ENCODE results near the gene TRAK1.

The TRAK1 gene

DNA sequence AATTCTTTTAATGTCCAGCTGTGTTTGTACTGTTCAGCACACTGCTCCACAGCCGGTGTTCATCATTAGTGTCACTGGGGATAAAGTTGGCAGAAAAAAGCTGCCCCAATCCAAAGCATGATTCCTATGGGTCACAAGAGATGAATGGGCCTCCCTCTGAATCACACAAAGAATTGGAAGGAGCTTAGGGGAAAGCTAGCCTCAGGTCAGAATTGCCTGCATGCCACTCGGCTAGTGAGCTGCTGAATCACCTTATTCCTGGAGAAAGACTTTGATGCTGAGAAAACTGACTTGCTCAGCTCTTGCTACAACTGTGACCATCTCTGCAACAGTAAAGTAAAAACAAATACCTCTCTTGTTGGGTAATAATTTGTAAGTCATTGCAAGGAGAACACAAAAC is 171.4 kb downstream of the TRAK1 start:
- no peak for DNase-seq

DNA sequence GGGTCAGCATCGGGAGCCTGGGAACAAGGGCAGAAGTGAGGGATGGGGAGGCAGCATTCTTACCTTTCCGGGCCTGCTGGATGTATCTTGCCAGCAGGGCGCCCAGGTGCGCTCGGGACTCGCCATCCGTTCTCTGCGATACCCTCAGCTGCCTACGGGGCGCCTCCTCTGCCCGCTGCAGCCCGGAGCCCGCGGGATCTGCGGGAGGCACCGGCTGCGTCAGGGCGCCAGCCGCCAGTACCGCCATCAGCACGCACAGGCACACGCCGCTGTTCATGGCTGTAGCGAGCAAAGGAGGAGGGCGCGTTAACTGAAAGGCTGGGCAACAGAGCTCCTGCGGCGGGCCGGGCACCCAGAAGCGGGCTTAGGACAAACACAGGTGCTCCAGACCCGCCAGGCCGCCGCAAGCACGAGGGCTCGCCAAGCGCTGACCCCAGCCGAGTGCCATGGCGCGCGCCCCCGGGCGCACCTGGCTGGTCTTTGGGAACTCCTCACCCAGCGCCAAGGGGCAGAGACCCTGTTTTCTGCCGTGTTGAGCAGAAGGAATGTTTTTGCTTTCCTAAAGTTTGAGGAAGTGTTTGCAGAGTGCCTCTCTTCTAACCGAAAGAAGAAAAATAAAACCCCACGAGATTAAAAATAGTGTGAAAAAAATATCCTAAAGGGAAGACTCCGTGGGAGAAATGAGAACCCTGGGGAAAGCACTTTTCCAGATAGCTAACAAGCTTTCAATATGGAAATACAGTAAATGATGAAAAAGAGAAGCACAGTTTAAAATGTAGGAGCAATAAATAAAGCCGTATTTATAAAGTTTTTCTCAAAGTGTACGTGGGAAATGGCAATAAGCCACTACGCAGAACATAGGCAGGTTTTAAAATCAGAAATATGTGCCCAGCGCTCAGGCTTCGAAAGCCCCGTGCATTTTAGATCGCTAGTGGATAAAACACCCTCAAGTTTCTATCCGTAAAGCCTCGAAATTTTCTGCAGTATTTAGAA is 172.5 kb downstream of the TRAK1 start:
- no peak for DNase-seq

DNA sequence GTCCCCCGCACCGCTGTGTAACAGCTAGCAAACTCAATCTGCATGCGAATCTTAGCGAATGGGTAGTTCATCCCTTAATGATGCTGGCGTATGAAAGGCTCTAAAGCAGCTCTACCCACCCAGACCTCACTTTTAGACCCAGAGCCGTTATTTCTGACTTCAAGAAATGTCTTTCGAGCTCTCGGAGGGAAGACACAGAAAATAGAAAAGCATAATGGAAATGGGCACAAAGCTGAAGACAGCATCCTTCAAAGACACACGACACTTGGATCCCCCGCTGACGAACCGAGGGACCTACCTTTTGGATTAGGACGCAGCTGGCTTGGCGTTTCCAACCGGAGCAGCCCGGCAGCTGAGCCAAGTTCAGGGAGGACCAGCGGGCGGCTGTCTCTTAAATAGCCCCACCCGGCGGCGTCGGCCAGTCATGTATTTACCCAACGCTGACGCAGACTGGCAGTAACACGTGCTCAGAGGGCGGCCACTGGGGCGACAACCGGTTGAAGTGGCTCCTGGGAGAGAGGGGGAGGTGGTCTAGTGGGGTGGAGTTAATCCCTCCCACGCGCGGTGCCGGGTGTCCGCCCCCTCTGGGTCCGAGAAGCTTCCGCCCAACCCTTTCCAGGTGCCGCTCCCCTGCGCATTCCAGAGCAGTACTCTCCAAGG is 173.4 kb downstream of the TRAK1 start:
- DNase-seq = no peak

DNA sequence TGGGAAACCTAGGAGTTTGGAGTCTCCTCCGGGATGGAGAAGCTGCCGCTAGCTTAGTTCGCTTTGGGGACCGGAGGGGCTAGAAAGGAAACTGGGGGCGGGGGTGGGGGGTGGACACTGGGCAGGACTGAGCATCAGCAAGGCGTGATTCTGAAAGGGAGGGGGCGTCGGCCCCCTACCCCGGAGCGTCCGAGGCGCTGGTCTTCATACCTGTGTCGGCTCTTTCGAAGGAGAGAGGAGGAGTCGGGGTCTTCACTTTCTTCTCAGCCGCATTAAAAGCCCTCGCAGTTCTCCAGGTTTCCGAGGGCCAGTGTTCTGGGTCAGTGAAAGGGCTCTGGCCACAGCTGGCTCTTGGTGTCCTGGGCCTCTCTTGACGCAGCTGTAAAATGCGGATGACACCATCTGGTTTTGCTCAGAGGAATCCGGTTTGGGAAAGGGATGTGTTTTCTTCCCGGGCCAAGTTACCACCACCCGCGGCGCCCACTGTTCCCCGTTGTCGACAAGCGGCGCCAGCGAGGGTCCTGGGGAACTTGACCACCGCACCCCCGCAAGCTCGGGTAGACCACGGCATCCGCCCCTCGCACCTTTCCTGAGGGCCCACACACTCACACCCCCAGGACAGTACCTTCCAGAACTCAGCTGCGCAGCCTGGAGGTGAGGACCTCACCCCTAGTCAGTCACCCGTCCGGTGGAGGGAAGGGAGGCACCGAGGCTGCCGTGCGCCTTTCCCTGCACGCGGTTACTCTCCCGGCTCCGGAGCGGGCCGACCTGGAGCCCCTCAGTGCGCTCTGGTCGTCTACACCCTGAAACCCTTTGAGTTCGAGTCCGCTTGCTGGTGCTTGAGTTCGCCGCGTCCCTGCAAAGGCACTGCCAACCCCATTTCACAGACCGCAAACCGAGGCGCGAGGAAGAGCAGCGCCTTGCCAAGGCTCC is 174.2 kb downstream of the TRAK1 start:
- DNase-seq = no peak

DNA sequence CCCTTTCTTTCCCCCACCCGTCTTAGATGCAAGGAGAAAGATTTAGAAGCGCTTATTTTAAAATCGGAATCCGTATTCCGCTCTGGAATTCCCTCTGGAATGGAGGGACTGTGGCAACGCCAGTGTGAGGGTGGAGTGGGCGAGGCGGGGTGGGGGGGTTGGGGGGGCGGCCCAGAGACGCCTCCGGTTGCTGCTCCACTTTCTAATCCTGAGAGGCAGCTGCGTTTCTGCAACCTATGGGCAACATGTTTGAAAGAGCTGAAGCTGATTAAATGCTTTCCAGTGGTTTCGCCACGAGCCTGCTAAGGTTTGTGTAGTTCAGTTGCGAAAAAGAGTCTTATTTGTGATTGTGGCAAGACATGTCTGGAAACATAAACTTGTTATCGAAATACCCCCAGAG is 174.9 kb downstream of the TRAK1 start, which contains the start of gene CCK:
TSS of gene CCK (minus strand) at position 101 of the 400 bp plus-strand sequence. CDS start 2,555 bp downstream, outside the sequence.
- DNase-seq = no peak

DNA sequence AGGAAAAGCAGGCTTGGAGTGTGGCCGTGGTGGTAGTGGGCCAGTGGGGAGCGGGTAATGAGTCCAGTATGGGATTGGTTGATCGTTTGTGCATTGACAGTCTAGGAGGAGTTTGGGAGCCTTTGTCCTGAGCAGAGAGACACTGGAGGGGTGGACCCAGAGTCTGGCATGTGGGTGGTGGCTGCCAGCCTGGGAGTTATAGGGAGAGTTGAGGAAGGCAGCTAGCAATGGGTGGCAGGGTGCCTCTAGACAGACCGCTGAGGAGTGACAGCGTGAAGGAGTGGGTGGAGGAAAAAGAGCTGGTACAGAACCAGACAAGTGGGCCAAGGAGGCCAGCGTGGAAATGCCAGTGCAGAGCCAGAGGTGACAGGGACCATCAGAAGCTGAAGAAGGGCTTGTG is 176.7 kb downstream of the TRAK1 start:
- DNase-seq = no peak

DNA sequence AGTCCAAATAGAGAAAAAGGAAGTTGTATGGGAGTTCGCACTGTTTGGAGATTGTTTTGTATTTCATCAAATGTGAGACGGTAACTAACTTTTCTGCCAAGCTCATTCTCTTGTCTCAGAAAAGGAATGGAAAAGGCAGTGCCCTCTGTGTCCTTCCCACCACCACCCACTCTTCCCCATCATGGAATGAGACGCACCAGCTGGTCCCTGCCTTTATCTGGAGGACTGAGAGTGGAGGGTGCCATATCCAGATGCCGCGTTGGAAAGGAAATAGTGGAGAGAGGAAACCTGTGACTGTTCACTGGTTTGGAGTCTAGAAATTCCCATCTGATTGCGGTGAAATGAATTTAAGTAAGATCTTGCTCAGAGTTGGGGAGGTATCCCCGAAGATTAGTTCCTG is 178.5 kb downstream of the TRAK1 start:
- no peak for DNase-seq

DNA sequence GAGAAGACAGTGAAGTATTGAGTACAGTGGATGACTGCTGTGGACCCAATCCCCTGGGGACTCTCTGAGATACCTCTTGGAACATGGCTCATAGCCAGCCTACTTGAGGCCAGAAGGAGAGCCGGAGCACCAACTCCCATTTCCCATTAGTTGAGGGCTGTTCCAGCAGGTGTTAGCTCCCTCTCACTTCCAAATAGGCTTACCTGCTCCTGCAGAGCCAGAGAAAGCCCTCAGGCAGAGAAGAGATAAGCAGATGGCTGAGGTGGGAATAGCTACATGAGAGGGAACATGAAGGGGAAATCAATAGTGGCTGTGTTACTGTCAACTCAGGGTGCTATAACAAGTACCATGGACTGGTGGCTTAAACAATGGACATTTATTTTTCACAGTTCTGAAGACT is 179.4 kb downstream of the TRAK1 start:
- DNase-seq = no peak

DNA sequence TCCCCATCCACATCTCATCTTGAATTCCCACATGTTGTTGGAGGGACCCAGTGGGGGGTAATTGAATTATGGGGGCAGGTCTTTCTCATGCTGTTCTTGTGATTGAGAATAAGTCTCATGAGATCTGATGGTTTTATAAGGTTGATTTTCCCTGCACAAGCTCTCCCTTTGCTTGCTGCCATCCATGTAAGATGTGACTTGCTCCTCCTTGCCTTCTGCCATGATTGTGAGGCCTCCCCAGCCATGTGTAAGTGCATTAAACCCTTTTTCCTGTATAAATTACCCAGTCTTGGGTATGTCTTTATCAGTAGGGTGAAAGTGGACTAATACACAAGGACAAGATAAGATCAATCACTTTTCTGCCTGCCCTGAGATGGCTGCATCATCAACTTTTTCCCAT is 180.6 kb downstream of the TRAK1 start:
- no peak for DNase-seq

DNA sequence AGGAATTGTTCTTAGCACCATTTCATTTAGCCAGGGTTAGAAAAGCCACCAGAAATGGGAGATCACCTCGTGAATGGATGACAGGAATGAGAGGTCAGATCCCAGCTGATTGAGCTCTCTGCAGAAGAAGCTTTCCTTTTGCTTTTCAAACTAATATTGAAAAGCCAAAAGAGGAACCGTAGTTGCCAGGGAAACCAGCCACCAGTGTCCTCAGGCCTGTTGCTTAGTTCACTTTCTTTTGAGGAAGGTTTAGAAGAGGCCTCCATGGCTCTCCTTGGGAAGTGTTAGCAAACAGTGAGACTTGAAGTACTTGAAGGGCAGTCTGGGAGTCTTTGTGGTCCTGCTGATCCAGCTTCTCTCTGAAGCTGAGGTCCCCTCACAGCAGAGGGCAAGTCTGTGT is 182.2 kb downstream of the TRAK1 start:
- no peak for DNase-seq

DNA sequence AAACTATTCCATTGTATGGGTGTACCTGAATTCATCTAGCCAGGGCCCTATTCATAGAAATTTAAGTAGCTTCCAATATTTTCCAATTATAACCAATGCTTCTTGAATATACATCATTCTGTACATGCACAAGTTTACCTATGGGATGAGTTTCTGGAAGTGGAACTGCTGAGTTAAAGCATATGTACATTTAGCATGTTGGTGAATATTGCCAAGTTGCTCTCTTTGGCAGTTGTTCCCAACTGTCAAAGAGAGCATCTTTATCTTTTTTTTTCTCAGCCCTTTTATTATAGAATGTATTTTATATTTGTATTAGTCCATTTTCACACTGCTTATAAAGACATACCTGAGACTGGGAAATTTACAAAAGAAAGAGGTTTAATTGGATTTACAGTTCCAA is 183.1 kb downstream of the TRAK1 start:
- no peak for DNase-seq

DNA sequence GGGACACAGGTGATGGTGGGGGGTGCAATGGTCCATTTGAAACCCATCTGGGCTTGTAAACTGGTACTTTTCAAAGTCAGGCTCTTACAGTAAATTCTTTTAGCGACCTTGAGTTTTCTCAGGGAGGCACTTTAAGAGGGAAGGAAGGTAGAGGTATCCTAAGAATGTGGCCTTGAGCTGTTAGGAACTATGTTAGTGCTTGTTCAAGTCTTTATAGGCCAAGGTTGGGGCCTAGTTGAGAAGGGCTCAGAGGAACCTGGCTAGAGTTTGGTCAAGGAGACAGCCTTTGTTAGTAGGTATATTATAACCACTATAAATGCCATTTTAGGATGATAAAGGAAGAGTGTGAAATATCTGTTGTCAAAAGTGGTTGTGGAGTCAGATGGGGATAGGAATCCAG is 184.1 kb downstream of the TRAK1 start:
- DNase-seq = no peak

Measured in activated effector memory CD4-positive, alpha-beta T cell treated with anti-CD3 and anti-CD28 coated beads, Interleukin-2, amount 50 U/mL, for 16 hours (primary cell).